ENCODE measurements around the gene ENOSF1. TPM values are rescaled to one million over a fixed set of nuclear protein-coding genes. Genes with fewer than 3 reads are reported as not detected.
"Not testable (repeated sequence)": the region's sequence is repeated elsewhere in the genome, so short reads cannot be mapped to it uniquely, and the experiment has no call there.

The ENOSF1 gene, protein sequence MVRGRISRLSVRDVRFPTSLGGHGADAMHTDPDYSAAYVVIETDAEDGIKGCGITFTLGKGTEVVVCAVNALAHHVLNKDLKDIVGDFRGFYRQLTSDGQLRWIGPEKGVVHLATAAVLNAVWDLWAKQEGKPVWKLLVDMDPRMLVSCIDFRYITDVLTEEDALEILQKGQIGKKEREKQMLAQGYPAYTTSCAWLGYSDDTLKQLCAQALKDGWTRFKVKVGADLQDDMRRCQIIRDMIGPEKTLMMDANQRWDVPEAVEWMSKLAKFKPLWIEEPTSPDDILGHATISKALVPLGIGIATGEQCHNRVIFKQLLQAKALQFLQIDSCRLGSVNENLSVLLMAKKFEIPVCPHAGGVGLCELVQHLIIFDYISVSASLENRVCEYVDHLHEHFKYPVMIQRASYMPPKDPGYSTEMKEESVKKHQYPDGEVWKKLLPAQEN
- total RNA-seq (2014; rRNA removed), result 25.8 and 26.2 TPM in 2 replicates
- 9.1 TPM for polyA plus RNA-seq (2012)

DNA sequence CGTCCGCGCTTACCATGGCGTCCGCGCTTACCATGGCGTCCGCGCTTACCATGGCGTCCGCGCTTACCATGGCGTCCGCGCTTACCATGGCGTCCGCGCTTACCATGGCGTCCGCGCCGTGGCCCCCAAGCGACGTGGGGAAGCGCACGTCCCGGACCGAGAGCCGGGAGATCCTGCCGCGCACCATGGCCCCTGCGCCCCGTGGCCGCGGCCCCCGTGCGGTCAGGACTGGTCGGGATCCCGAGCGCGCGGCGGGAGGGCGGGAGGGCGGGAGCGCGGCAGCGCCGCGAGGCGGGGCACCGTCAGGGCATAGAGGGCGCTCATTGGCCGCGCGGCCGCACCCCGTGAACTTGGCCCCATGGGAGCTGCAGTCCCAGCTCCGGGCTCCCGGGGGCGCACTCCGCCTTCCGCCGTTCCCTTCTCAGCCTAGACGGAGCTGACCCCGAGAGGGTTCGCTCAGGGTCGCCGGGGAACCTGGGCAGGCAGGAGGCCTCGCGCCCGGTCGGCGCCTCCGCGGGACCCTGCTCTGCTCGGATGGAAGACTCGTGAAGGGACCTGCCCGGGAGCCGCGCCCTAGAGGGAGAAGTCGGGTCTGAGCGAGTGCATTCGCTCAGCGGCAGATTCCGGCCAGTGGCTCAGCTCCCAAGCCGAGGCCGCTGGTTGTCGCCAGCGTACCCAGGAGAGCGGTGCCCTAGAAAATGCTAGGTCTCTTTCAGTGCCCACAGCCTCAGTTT lies at the start of gene ENOSF1:
Gene ENOSF1, minus strand, starts transcription at position 230 of the 734 bp plus-strand sequence. Its CDS starts 43 bp downstream, at position 187.
- peak; percentile 65 for DNase-seq (ENCODE audit: low read depth)

GRCh38 chr18:759864-760263 lies 47.4 kb upstream of the ENOSF1 start:
- DNase-seq (ENCODE audit: low read depth), result not testable (repeated sequence)

GRCh38 chr18:755506-755905 lies 43.1 kb upstream of the ENOSF1 start:
- no peak for DNase-seq (ENCODE audit: low read depth)

DNA sequence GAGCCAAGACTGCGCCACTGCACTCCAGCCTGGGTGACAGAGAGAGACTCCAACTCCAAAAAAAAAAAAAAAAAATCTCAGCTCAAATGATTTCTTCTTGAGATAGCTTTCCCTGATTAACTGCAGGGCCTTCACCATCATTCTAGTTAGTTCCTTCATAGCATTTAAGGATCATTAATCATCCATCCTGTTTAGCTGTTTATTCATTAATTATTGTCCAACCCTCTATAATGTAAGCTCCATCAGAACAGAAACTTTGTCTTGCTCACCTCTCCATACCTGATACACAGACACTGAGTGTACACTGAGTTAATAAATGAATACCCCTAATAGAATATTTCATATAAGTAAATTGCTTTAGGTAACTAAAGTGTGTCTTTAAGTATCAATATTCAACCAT lies 42.2 kb upstream of the ENOSF1 start:
- DNase-seq (ENCODE audit: low read depth), result no peak

GRCh38 chr18:750456-750855 lies 38.0 kb upstream of the ENOSF1 start:
- no peak for DNase-seq (ENCODE audit: low read depth)

GRCh38 chr18:744832-745597 lies 32.6 kb upstream of the ENOSF1 start:
- no peak for DNase-seq (ENCODE audit: low read depth)

GRCh38 chr18:741931-742512 lies 29.6 kb upstream of the ENOSF1 start:
- DNase-seq (ENCODE audit: low read depth), result peak; percentile 47

GRCh38 chr18:732371-732770 lies 19.9 kb upstream of the ENOSF1 start:
- no peak for DNase-seq (ENCODE audit: low read depth)

DNA sequence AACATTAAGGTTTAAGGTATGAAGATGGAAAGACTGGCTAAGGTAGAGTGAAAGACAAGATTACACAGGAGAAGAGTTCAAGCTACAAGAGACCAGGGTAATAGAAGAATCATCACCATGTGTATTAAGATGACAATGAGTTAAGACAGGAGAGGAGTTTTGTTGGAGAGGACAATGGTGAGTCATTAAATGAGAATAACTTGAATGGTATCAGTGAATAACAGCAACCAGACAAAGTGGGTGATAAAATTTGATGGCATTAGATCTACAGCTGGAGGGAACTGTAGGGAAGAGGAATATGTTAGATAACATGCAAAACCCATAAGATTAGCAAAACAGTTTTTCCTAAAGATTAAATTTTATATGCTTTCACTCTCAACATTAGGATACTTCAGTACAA lies 18.8 kb upstream of the ENOSF1 start:
- DNase-seq (ENCODE audit: low read depth), result no peak

GRCh38 chr18:730692-731091 lies 18.3 kb upstream of the ENOSF1 start:
- DNase-seq (ENCODE audit: low read depth), result no peak

DNA sequence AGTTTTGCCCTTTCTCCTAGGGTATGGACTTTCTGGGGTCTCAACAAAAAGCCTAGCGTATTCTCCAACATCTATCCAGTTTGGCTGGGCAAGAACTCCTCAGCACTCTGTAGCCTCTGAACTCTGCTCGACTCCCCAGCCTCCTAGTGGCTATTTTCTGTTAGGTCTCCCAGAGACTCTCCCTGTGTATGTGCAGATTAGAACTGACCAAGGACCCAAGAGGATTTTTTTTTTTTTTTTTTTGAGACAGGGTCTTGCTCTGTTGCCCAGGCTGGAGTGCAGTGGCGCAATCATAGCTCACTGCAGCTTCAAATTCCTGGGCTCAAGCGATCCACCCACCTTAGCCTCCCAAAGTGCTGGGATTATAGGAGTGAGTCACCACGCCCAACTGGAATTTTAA lies 17.7 kb upstream of the ENOSF1 start:
- DNase-seq (ENCODE audit: low read depth), result not testable (repeated sequence)

GRCh38 chr18:725646-726045 lies 13.2 kb upstream of the ENOSF1 start:
- no peak for DNase-seq (ENCODE audit: low read depth)

GRCh38 chr18:723541-724080 lies 11.2 kb upstream of the ENOSF1 start:
- no peak for DNase-seq (ENCODE audit: low read depth)

DNA sequence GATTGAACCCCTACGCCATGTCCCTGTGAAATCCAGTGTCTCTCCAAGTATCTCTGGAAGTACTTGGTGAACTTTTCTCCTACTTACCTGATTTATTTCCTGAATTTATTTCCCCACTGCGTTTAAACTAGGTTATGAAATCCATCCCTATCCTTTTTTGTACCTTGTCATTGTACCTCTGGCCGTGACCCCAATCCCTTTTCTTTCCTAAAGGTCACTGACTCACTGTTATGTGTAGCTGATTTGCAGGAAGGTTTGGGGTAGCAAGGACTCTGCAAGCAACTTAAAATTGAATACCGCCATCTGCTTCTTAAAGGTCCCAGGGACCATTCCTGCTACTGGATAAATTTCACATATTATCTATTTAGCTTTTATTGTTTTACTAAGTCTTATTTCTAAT lies 4.6 kb upstream of the ENOSF1 start:
- no peak for DNase-seq (ENCODE audit: low read depth)

DNA sequence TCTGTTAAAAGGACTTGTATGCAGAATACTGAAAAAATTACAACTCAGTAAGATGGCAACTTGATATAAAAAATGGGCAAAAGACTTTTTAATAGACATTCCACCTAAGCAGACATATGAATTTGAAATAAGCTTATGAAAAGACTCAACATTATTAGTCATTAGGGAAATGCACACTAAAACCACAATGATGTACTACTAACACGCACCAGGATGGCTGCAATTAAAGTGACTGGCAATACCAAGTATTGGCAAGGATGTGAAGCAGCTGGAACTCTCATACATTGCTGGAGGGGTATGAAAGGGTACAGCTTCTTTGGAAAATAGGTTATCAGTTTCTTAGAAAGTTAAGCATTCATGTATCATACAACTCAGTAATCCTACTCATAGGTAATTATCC lies 3.2 kb upstream of the ENOSF1 start:
- peak; percentile 94 for DNase-seq (ENCODE audit: low read depth)

- no peak for DNase-seq (ENCODE audit: low read depth)
These were observed 683 bp upstream of the ENOSF1 start for GRCh38 chr18:713135-713490.

DNA sequence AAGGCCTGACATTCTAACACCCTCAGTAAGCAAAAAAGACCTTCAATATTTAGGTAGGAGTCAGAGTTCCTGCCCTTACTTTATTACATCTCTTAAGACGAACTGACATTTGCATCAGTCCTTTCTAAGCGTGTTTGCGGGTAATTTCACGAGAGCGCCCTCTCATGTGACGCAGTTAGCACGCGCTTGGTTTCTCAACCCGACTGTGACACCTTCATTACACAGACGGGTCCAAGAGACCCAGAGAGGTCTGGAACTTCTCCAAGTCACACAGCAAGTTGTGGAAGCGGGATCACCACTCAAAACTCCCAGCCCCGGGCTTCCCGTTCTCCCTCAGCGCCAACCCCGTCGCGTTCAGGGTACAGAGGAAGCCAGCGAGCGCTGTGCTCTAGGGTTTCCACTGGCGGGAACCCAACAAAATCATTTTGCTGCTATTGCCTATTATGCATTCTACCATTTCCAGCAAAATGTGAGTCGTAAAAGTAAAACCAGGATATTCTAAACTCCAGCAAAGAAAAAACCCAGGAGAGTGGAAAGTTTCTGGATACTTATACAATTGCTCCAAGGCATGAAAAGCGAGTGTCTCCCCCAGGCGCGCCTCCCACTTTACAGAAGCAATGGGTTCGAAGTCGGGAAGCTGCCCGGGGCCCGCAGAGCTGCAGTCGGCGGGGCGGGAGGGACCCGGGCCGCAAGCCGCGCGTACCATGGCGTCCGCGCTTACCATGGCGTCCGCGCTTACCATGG lies 601 bp downstream of the ENOSF1 start:
- DNase-seq (ENCODE audit: low read depth), result peak; percentile 83

GRCh38 chr18:711310-711656 lies 1.1 kb downstream of the ENOSF1 start:
- no peak for DNase-seq (ENCODE audit: low read depth)

GRCh38 chr18:710418-711300 lies 1.8 kb downstream of the ENOSF1 start:
- DNase-seq (ENCODE audit: low read depth), result no peak

DNA sequence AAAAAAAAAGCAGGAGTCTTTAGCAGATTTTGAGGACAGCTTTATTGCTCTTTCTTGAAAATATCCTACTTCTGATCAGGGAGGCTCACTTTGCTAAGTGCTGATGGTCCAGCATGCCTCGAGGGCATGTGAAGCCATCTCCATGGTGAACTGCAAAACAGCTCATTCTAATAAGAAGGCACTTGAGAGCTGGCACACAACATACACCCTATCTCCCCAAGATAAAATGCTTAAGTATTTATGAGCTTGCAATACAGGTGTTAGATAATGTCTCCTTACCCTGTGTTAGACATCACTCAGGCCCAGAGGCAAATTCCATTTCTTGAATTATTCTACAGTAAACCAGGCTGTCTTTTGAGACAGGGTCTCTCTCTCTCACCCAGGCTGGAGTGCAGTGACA lies 2.7 kb downstream of the ENOSF1 start:
- no peak for DNase-seq (ENCODE audit: low read depth)
